ENCODE data around the gene LYRM7. TPM values are rescaled to one million over a fixed set of nuclear protein-coding genes. Genes with fewer than 3 reads are reported as not detected.

Gene LYRM7
- total RNA-seq, 1 donor from 2014 or later, result 11.9 TPM

GRCh38 chr5:131164191-131165118, 6.3 kb upstream of the LYRM7 start:
- no peaks in the 10 kb centered on the region for H3K27me3 Mint-ChIP-seq
- intact Hi-C loops (cut with micrococcal nuclease), result loop anchor here (1.0 to 2.0 kb wide), 7 partner anchors 45 to 253 kb away; no protein-coding TSS in a partner anchor
- POLR2A ChIA-PET, result interaction anchor here (0.6 to 2.6 kb wide), 17 partner anchors 12 to 230 kb away, joined by 3 to 33 read pairs (median 5); partner anchors contain the start of gene CDC42SE2

GRCh38 chr5:131165119-131165727, 5.5 kb upstream of the LYRM7 start, which contains the start of gene HINT1:
TSS of gene HINT1 (minus strand) at chr5:131165256. CDS start at chr5:131165205, 51 bp downstream.
- ChIA-PET CTCF (interaction anchor here (0.6 to 1.6 kb wide), 4 partner anchors 82 to 219 kb away, joined by 3 to 10 read pairs (median 4); no protein-coding TSS in a partner anchor), POLR2A (interaction anchor here (0.6 to 1.8 kb wide), 10 partner anchors 44 to 229 kb away, joined by 4 to 19 read pairs (median 5); partner anchors contain the start of gene CDC42SE2)
- H3K4me1 Mint-ChIP-seq, result peaks cover 43% of the 10 kb centered on the region
- intact Hi-C loops (cut with micrococcal nuclease), result loop anchor here (1.0 to 2.0 kb wide), 3 partner anchors 44 to 217 kb away; no protein-coding TSS in a partner anchor
- ATAC-seq (ENCODE audit: low read depth), result peak; percentile 83
- no peaks in the 10 kb centered on the region for H3K9me3 Mint-ChIP-seq
- H3K36me3 Mint-ChIP-seq (ENCODE audit: low read depth), result peaks cover 39% of the 10 kb centered on the region
- DNase-seq, result peak; percentile 91
- H3K4me3 Mint-ChIP-seq, result peak within 1 kb of the TSS; percentile 96
- no peak for TF ChIP-seq CTCF (IDR thresholded peaks at IDR 0.05)
- H3K27ac Mint-ChIP-seq, result peak within 1 kb of the TSS; percentile 95
- H3K27me3 Mint-ChIP-seq, result no peaks in the 10 kb centered on the region

More at GRCh38 chr5:131164191-131165118, 6.3 kb upstream of the LYRM7 start:
- H3K4me1 Mint-ChIP-seq, result peaks cover 39% of the 10 kb centered on the region
- CTCF ChIA-PET, result interaction anchor here (0.6 to 2.0 kb wide), 7 partner anchors 13 to 221 kb away, joined by 3 to 10 read pairs (median 5); no protein-coding TSS in a partner anchor
- no peaks in the 10 kb centered on the region for H3K9me3 Mint-ChIP-seq
- peak; percentile 71 for ATAC-seq (ENCODE audit: low read depth)
- DNase-seq, result peak; percentile 72
- no peak for TF ChIP-seq CTCF (IDR thresholded peaks at IDR 0.05)
- H3K27ac Mint-ChIP-seq, result peak overlapping the region; percentile 95
- H3K4me3 Mint-ChIP-seq, result peak overlapping the region; percentile 96
- H3K36me3 Mint-ChIP-seq (ENCODE audit: low read depth), result peaks cover 46% of the 10 kb centered on the region

GRCh38 chr5:131167615-131168014, 3.1 kb upstream of the LYRM7 start:
- Mint-ChIP-seq H3K27me3 (no peaks in the 10 kb centered on the region), H3K27ac (no peak overlapping the region), H3K4me3 (no peak overlapping the region), H3K9me3 (no peaks in the 10 kb centered on the region), H3K4me1 (peaks cover 52% of the 10 kb centered on the region), H3K36me3 (ENCODE audit: low read depth) (peaks cover 22% of the 10 kb centered on the region)
- POLR2A ChIA-PET, result no interaction called here
- DNase-seq, result no peak
- intact Hi-C loops (cut with micrococcal nuclease), result no loop called here
- no peak for ATAC-seq (ENCODE audit: low read depth)
- no peak for TF ChIP-seq CTCF (IDR thresholded peaks at IDR 0.05)
- CTCF ChIA-PET, result no interaction called here

GRCh38 chr5:131169810-131170539, 769 bp upstream of the LYRM7 start:
- no peak for DNase-seq
- TF ChIP-seq CTCF (IDR thresholded peaks at IDR 0.05), result no peak

More at GRCh38 chr5:131169810-131170539, 769 bp upstream of the LYRM7 start:
- POLR2A ChIA-PET, result interaction anchor here (0.7 to 0.9 kb wide), 3 partner anchors 22 to 96 kb away, joined by 3 to 4 read pairs (median 3); partner anchors contain the start of gene CDC42SE2
- peak overlapping the region; percentile 93 for H3K27ac Mint-ChIP-seq
- CTCF ChIA-PET, result no interaction called here
- no peaks in the 10 kb centered on the region for H3K27me3 Mint-ChIP-seq
- peaks cover 49% of the 10 kb centered on the region for H3K4me1 Mint-ChIP-seq
- intact Hi-C loops (cut with micrococcal nuclease), result loop anchor here (1.0 to 2.0 kb wide), 8 partner anchors 39 to 627 kb away; partner anchors contain the start of genes FNIP1 and RAPGEF6
- H3K36me3 Mint-ChIP-seq (ENCODE audit: low read depth), result peaks cover 8% of the 10 kb centered on the region
- no peak for ATAC-seq (ENCODE audit: low read depth)
- no peaks in the 10 kb centered on the region for H3K9me3 Mint-ChIP-seq
- peak overlapping the region; percentile 98 for H3K4me3 Mint-ChIP-seq
